ENCODE results near the gene KSR2.

- TF ChIP-seq YY1 (IDR thresholded peaks at IDR 0.05; ENCODE audit: insufficient read depth, insufficient read length): no peak
- no peak for TF ChIP-seq ZNF274 (IDR thresholded peaks at IDR 0.05; ENCODE audit: low read depth, low read length)
Measured at GRCh38 chr12:117774941-117775775, 193.6 kb downstream of the KSR2 start.
